RWPE1 (cell line): ENCODE results near the gene KIF1C.

ENCODE experiments used
- CTCF ChIA-PET: fragments of 350-600 bp; sonication (Branson Sonifier 250); formaldehyde crosslinking; extraction: SDS; loops from one replicate; lab custom pipeline; 2021; lab: Yijun Ruan, JAX
- POLR2A ChIA-PET: fragments of 400-600 bp; formaldehyde crosslinking; extraction: SDS; loops from one replicate; lab custom pipeline; 2020; ENCODE audit warnings: antibody characterized with exemption; ENCODE audit not compliant: low non-redundant PET; lab: Yijun Ruan, JAX
- DNase-seq: peaks from one replicate; pipeline ENCODE4 v3.0.0; 2012; ENCODE audit warnings: low spot score
- H3K27ac ChIP-seq: fragments of 450-650 bp; 2 replicates; pipeline ENCODE4 v1.5.1; 2017
- TF ChIP-seq, protein P1 (sequence below): fragments of 450-650 bp; conservative IDR thresholded peaks from 2 replicates; pipeline ENCODE4 v1.5.1; 2017; ENCODE audit warnings: low read depth, mild to moderate bottlenecking

Gene KIF1C

DNA sequence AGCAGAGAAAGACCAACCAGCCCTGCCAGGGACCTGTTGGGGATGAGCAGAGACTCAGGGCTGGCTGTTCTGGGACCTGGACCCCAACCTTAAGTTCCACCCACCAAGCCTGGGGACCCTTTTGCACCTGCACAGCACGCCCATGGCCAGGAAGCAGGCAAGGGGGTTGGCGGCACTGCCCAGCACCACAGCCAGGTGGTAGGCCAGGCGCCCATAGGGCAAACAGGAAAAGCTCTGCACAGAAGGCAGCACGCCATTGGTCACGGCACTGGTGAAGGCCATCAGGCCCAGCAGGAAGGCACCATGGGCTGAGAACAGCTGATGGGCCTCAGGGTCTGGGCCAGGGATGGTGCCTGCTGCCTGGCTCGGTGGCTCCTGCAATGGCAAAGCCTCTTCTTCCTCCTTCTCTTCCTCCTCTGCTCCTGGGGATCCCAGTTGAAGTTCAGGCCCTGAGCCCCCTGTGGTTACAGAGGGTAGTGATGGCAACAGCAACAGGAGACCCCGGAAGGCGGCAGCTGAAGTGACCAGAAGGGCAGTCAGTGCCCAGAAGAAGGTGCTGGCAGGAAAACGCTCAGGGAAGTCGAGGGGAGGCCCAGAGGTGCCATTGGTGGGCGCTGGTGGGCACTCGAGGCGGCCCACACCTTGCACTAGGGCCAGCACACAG lies 35.7 kb downstream of the KIF1C start:
- no peak overlapping the region for H3K27ac ChIP-seq
- POLR2A ChIA-PET: no interaction called here
- TF ChIP-seq, protein P1, sequence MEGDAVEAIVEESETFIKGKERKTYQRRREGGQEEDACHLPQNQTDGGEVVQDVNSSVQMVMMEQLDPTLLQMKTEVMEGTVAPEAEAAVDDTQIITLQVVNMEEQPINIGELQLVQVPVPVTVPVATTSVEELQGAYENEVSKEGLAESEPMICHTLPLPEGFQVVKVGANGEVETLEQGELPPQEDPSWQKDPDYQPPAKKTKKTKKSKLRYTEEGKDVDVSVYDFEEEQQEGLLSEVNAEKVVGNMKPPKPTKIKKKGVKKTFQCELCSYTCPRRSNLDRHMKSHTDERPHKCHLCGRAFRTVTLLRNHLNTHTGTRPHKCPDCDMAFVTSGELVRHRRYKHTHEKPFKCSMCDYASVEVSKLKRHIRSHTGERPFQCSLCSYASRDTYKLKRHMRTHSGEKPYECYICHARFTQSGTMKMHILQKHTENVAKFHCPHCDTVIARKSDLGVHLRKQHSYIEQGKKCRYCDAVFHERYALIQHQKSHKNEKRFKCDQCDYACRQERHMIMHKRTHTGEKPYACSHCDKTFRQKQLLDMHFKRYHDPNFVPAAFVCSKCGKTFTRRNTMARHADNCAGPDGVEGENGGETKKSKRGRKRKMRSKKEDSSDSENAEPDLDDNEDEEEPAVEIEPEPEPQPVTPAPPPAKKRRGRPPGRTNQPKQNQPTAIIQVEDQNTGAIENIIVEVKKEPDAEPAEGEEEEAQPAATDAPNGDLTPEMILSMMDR: no peak
- DNase-seq: no peak
- CTCF ChIA-PET: interaction anchor here (0.7 kb wide), 1 partner anchor 109 kb away, joined by 4 read pairs; no protein-coding TSS in a partner anchor

DNA sequence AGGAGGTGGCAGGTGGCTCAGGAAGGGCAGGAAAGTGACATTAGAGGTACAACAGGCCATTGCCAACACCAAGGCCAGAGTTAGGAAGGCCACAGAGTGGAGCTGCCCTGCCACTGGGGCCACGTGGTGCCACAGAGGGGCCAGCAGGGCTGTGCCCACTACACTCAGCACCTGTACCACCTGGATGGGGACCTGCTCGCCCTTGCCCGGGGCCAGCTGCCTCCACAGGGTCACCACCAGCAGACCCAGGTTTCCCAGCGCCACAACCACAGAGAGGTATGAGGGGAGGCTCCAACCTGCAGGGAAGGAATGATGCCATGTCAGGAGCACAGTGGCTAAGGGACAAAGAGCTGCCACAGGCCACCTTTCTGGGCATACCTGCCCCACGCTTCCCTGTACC lies 36.3 kb downstream of the KIF1C start:
- DNase-seq: no peak
- ChIA-PET CTCF (no interaction called here), POLR2A (no interaction called here)
- TF ChIP-seq, protein P1: no peak
- H3K27ac ChIP-seq: no peak overlapping the region

DNA sequence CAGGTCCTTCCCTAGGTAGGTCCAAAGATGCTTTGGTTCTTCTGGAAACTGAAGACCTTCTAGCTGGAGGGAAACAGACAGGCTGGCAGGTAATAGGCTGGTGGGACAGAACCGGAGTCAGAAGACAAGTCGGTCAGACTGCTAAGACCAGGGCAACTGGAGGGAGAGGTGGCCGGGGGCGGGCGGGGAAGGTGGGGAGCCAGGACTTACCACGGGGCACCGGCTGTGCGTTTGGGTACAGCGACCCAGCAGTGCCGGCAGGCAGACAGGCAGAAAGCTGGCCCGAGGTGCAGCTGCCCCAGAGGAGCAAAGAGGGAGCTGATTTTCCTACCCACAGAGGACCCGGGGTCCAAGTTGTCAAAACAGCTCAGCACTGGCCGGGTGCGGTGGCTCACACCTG lies 36.9 kb downstream of the KIF1C start:
- ChIA-PET CTCF (no interaction called here), POLR2A (no interaction called here)
- DNase-seq: no peak
- TF ChIP-seq, protein P1: no peak
- H3K27ac ChIP-seq: no peak overlapping the region

DNA sequence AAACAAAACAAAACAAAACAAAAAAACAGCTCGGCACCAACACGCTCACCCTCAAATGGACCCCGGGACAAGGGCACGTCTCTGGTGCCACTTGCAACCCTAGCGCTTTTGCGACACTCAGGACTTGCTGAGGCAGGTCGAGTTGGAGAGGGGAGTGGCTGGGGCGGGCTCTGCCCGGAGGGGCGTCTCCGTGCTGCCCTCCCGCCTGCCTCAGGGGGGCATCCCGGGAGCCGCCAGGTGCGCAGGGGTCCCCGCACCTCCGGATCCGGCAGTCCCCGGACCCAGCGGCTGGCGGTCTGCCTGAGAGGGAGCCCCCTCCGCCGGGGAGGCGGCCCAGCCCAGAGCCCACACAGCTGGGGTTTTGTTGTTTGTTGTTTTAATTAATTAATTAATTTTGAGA lies 37.6 kb downstream of the KIF1C start, which contains the start of gene SLC52A1:
Gene SLC52A1 (minus strand): TSS at position 112 of the 400 bp plus-strand sequence. CDS start 820 bp downstream, outside the sequence.
- no peak for DNase-seq
- TF ChIP-seq, protein P1: no peak
- POLR2A ChIA-PET: no interaction called here
- CTCF ChIA-PET: no interaction called here
- no peak within 1 kb of the TSS for H3K27ac ChIP-seq

DNA sequence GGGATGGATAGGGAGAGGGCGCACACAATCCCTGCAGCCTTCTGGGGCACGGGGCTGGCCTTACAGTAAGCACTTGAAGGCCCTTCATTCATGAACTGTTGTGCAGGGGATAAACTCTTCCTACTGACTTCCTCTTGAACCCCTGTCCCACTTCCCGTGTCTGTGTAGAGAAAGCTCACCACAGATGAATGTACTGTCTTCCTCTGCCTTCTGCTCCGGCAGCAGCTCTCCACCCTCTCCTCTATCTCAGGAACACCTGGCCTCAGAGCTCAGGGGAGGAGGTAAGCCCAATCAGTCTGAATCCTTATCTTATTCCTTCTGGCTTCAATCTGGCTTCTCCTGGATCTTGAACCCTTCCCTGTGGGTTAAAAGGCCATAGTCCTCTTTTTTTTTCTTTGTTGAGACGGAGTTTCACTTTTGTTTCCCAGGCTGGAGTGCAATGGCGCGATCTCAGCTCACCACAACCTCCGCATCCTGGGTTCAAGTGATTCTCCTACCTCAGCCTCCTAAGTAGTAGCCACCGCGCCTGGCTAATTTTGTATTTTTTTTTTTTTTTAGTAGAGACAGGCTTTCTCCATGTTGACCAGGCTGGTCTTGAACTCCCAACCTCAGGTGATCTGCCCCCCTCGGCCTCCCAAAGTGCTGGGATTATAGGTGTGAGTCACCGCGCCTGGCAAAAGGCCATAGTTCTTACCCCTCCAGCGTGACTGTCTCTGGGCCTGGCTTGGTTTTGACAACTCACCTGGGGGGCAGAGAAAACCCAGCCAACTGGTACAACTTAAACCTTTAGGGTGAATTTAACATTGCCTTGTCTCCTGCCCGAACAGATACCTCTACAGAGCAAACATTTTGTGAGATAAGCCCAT lies 44.6 kb downstream of the KIF1C start:
- TF ChIP-seq, protein P1: no peak
- DNase-seq: no peak
- H3K27ac ChIP-seq: no peak overlapping the region
- ChIA-PET POLR2A (no interaction called here), CTCF (no interaction called here)

DNA sequence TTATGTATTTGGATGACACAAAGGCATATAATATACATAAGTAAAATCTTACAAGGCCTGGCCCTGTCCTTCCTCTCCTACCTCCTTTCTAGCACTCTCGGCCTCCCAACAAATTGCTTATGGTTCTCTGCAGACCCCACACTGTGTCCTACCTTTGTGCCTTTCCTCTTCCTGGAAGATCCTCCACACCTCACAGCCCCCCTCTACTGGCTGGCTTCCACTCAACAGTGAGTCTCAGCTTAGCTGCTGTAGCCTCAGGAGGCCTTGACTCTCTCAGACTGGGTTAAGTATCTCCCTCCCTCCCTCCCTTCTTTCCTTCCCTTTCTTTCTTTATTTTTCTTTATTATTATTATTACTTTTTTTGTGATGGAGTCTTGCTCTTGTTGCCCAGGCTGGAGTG lies 45.8 kb downstream of the KIF1C start:
- H3K27ac ChIP-seq: no peak overlapping the region
- ChIA-PET POLR2A (no interaction called here), CTCF (no interaction called here)
- no peak for DNase-seq
- TF ChIP-seq, protein P1: no peak
